NCI-H748 treated with DMSO at 0.1 percent for 48 hours (cell line): ENCODE measurements around the gene EIF5B.

Experiments used
- DNase-seq: peaks from one replicate; lab custom pipeline; 2025; lab: John Stamatoyannopoulos, UW

The EIF5B gene

GRCh38 chr2:99373144-99373543 is 36.0 kb downstream of the EIF5B start:
- no peak for DNase-seq

- DNase-seq: no peak
Measured at GRCh38 chr2:99374747-99375146, 37.6 kb downstream of the EIF5B start.

- DNase-seq: no peak
Measured at GRCh38 chr2:99376254-99376864, 39.2 kb downstream of the EIF5B start.

- no peak for DNase-seq
Measured at GRCh38 chr2:99377879-99378278, 40.7 kb downstream of the EIF5B start.

- no peak for DNase-seq
Measured at GRCh38 chr2:99380376-99381010, 43.3 kb downstream of the EIF5B start.

- no peak for DNase-seq
Measured at GRCh38 chr2:99382143-99382542, 45.0 kb downstream of the EIF5B start.

GRCh38 chr2:99386011-99386410 is 48.8 kb downstream of the EIF5B start:
- DNase-seq: no peak

GRCh38 chr2:99388892-99389291 is 51.7 kb downstream of the EIF5B start:
- no peak for DNase-seq

GRCh38 chr2:99389371-99389770 is 52.2 kb downstream of the EIF5B start:
- no peak for DNase-seq

GRCh38 chr2:99389946-99390345 is 52.8 kb downstream of the EIF5B start:
- DNase-seq: no peak

- no peak for DNase-seq
Measured at GRCh38 chr2:99395589-99396130, 58.5 kb downstream of the EIF5B start.

- DNase-seq: no peak
Measured at GRCh38 chr2:99397266-99397920, 60.2 kb downstream of the EIF5B start.

GRCh38 chr2:99398303-99398702 is 61.1 kb downstream of the EIF5B start:
- no peak for DNase-seq

- no peak for DNase-seq
Measured at GRCh38 chr2:99399063-99399462, 61.9 kb downstream of the EIF5B start.

GRCh38 chr2:99399795-99400194 is 62.6 kb downstream of the EIF5B start:
- DNase-seq: no peak

- no peak for DNase-seq
Measured at GRCh38 chr2:99401841-99402240, 64.7 kb downstream of the EIF5B start.

GRCh38 chr2:99403084-99403483 is 65.9 kb downstream of the EIF5B start:
- no peak for DNase-seq

- no peak for DNase-seq
Measured at GRCh38 chr2:99403524-99403923, 66.3 kb downstream of the EIF5B start.

GRCh38 chr2:99404039-99404796 is 67.0 kb downstream of the EIF5B start:
- DNase-seq: no peak

- no peak for DNase-seq
Measured at GRCh38 chr2:99404797-99405669, 67.8 kb downstream of the EIF5B start.

- no peak for DNase-seq
Measured at GRCh38 chr2:99406137-99406536, 68.9 kb downstream of the EIF5B start.

- DNase-seq: no peak
Measured at GRCh38 chr2:99410276-99410675, 73.1 kb downstream of the EIF5B start.
